Measurements from ENCODE around the gene GFER. TPM values are rescaled to one million over a fixed set of nuclear protein-coding genes. Genes with fewer than 3 reads are reported as not detected.
"Not testable (repeated sequence)": the region's sequence is repeated elsewhere in the genome, so short reads cannot be mapped to it uniquely, and the experiment has no call there.

GFER gene
- polyA plus RNA-seq, 3 donors: 8.1 to 22.7 (median 22.4) TPM

DNA sequence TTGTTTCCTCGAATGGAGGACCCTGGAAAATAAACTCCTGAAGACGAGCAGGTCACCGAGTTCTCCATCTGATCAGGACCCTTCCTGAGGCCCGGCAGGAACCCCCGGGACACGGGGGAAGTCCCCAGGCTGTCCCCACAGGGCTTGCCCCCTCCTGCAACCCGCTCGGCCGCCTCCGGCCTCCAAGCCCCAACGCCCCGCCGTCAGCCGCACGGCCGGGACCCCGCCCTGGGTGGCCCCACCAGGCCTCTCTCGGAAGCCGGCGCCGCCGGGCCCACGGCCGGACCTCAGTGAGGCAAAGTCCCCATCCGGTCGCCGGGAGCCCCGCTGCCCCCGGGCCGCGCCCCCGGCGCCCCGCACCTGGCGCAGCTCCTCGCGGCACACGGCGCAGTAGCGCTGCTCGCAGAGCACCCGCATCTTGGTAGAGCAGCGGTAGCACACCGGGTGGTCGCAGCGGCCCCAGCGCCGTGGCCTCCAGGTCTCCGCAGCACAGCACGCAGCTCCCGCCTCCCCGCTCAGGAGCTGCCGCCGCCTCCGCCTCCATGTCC is 25.2 kb downstream of the GFER start:
- Histone ChIP-seq H2AFZ (ENCODE audit: insufficient read depth, low read depth, low read length, poor library complexity, severe bottlenecking) (peak overlapping the region; percentile 61), H3K27me3 (ENCODE audit: control insufficient read depth in 2 of 2, insufficient read depth in 2 of 2, low read length in 2 of 2) (no peaks in the 10 kb centered on the region), H4K20me1 (ENCODE audit: insufficient read depth, low read length) (peaks cover 45% of the 10 kb centered on the region), H3K9me3 (replicated peaks in 1 of 2; ENCODE audit: control insufficient read depth in 1 of 2, insufficient read depth in 1 of 2, low read length in 2 of 2) (no peaks in the 10 kb centered on the region), H3K4me1 (ENCODE audit: control insufficient read depth in 1 of 2, insufficient read depth in 2 of 2, low read length in 2 of 2) (peaks cover 36 to 61% of the 10 kb centered on the region in 2 donors), H3K36me3 (replicated peaks in 1 of 2; ENCODE audit: control insufficient read depth in 1 of 2, insufficient read depth in 2 of 2, low read length in 2 of 2) (peaks cover 0 to 2% of the 10 kb centered on the region in 2 donors), H3K9ac (ENCODE audit: insufficient read depth, low read length, poor library complexity, severe bottlenecking) (peak overlapping the region; percentile 91), H3K4me3 (replicated peaks in 1 of 3; ENCODE audit: low read depth in 2 of 3, low read length in 3 of 3) (peak overlapping the region; percentile 59 to 85 (median 59)), H3K27ac (ENCODE audit: low read depth in 1 of 2, low read length in 2 of 2) (peak overlapping the region; percentile 14 to 85), H3K4me2 (replicated peaks; ENCODE audit: extremely low read depth, low read length, poor library complexity, severe bottlenecking) (peak overlapping the region; percentile 94), H3K79me2 (ENCODE audit: insufficient read depth, low read length) (peaks cover 51% of the 10 kb centered on the region)
- Mint-ChIP-seq H3K36me3 (peaks cover 4 to 8% of the 10 kb centered on the region in 2 donors), H3K27ac (peak overlapping the region; percentile 72 to 91 (median 85)), H3K9me3 (peaks cover 0 to 2% (median 0%) of the 10 kb centered on the region in 7 donors), H3K4me3 (peak overlapping the region; percentile 81 to 89), H3K4me1 (peaks cover 47% of the 10 kb centered on the region), H3K27me3 (ENCODE audit: low read depth in 3 of 3) (peaks cover 0 to 1% (median 0%) of the 10 kb centered on the region in 3 donors)
- DNase-seq: peak in 1 of 3 donors; percentile 38
- intact Hi-C loops (cut with micrococcal nuclease): loop anchor here (5.0 to 10.0 kb wide), 4 partner anchors 38 to 246 kb away; partner anchors contain the start of genes ECI1 (in 1 of the 2), NTHL1 (in 1 of the 2) and TSC2 (in 1 of the 2)
- TF ChIP-seq, protein P1, sequence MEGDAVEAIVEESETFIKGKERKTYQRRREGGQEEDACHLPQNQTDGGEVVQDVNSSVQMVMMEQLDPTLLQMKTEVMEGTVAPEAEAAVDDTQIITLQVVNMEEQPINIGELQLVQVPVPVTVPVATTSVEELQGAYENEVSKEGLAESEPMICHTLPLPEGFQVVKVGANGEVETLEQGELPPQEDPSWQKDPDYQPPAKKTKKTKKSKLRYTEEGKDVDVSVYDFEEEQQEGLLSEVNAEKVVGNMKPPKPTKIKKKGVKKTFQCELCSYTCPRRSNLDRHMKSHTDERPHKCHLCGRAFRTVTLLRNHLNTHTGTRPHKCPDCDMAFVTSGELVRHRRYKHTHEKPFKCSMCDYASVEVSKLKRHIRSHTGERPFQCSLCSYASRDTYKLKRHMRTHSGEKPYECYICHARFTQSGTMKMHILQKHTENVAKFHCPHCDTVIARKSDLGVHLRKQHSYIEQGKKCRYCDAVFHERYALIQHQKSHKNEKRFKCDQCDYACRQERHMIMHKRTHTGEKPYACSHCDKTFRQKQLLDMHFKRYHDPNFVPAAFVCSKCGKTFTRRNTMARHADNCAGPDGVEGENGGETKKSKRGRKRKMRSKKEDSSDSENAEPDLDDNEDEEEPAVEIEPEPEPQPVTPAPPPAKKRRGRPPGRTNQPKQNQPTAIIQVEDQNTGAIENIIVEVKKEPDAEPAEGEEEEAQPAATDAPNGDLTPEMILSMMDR (IDR thresholded peaks at IDR 0.05): no peak
- under 1% methylated on average over 55 of the region's 55 CpGs for WGBS (ENCODE audit: insufficient coverage)

DNA sequence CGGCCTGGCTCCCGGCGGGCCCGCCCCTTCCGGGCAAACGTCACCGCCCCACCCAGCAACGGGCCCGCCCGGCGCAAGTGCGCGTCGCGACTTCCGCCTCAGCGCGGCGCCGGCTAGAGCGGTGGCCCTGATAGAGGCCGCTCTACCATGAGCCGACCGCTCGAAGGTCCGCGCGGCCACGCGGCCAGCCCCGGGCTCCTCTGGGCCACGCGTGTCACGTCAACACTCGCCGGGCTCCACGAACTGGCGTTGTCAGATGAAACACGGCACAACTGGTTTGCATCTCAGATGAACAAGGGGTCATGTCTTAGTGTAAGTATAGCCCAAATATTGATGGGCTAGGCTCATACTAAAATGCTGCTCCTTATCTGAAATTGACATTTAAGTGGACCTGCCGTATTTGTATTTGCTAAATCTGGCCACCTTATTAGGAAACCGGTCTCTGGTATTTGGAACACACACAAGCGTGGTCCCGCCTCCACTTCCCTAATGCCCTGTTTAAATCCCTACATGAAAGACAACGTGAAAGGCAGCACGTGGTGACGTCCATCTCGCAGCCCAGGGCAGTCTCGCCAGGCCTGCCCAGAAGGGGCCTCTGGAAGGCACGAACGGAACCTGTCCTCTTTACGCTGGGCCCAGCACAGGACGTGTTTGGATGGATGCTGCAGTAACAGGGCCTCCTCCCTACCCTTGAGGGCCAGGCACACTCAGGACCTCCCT is 26.0 kb downstream of the GFER start, which contains the start of gene ZNF598:
TSS of gene ZNF598 (minus strand) at position 31 of the 720 bp plus-strand sequence.
- Mint-ChIP-seq H3K27me3 (ENCODE audit: low read depth in 3 of 3) (peaks cover 0 to 1% (median 0%) of the 10 kb centered on the region in 3 donors), H3K9me3 (peaks cover 0 to 2% (median 0%) of the 10 kb centered on the region in 7 donors), H3K4me1 (peaks cover 43% of the 10 kb centered on the region), H3K36me3 (peaks cover 4 to 7% of the 10 kb centered on the region in 2 donors), H3K27ac (peak within 1 kb of the TSS; percentile 95 to 98 (median 97)), H3K4me3 (peak within 1 kb of the TSS; percentile 84 to 92)
- peak within 1 kb of the TSS; percentile 59 to 85 (median 63) for H3K4me3 ChIP-seq (replicated peaks in 1 of 3; ENCODE audit: low read depth in 2 of 3, low read length in 3 of 3)
- H3K36me3 ChIP-seq (replicated peaks in 1 of 2; ENCODE audit: control insufficient read depth in 1 of 2, insufficient read depth in 2 of 2, low read length in 2 of 2): peaks cover 0 to 2% of the 10 kb centered on the region in 2 donors
- peak within 1 kb of the TSS; percentile 75 for H2AFZ ChIP-seq (ENCODE audit: insufficient read depth, low read depth, low read length, poor library complexity, severe bottlenecking)
- no peaks in the 10 kb centered on the region for H3K9me3 ChIP-seq (replicated peaks in 1 of 2; ENCODE audit: control insufficient read depth in 1 of 2, insufficient read depth in 1 of 2, low read length in 2 of 2)
- peaks cover 34 to 56% of the 10 kb centered on the region in 2 donors for H3K4me1 ChIP-seq (ENCODE audit: control insufficient read depth in 1 of 2, insufficient read depth in 2 of 2, low read length in 2 of 2)
- peak; percentile 81 to 86 (median 85) for DNase-seq
- WGBS (ENCODE audit: insufficient coverage): 1% methylated on average over 52 of the region's 52 CpGs
- peaks cover 38% of the 10 kb centered on the region for H4K20me1 ChIP-seq (ENCODE audit: insufficient read depth, low read length)
- peak within 1 kb of the TSS; percentile 91 for H3K9ac ChIP-seq (ENCODE audit: insufficient read depth, low read length, poor library complexity, severe bottlenecking)
- peak within 1 kb of the TSS; percentile 94 for H3K4me2 ChIP-seq (replicated peaks; ENCODE audit: extremely low read depth, low read length, poor library complexity, severe bottlenecking)
- peaks cover 44% of the 10 kb centered on the region for H3K79me2 ChIP-seq (ENCODE audit: insufficient read depth, low read length)
- TF ChIP-seq, protein P1 (IDR thresholded peaks at IDR 0.05): no peak
- H3K27me3 ChIP-seq (ENCODE audit: control insufficient read depth in 2 of 2, insufficient read depth in 2 of 2, low read length in 2 of 2): no peaks in the 10 kb centered on the region
- peak within 1 kb of the TSS; percentile 80 to 88 for H3K27ac ChIP-seq (ENCODE audit: low read depth in 1 of 2, low read length in 2 of 2)
- intact Hi-C loops (cut with micrococcal nuclease): loop anchor here (5.0 to 10.0 kb wide), 4 partner anchors 37 to 245 kb away; partner anchors contain the start of genes ECI1 (in 1 of the 2), NTHL1 (in 1 of the 2) and TSC2 (in 1 of the 2)

DNA sequence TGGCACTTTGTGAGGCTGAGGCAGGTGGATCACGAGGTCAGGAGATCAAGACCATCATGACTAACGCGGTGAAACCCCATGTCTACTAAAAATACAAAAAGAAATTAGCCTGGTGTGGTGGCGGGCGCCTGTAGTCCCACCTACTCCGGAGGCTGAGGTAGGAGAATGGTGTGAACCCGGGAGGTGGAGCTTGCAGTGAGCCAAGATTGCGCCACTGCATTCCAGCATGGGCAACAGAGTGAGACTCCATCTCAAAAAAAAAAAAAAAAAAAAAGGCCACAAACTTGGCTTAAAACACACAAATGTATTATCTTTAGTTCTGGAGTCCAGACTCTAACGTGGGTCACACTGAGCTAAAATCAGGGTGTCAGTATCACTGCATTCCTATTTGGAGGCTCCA is 27.7 kb downstream of the GFER start:
- intact Hi-C loops (cut with micrococcal nuclease); H3K4me3 ChIP-seq (replicated peaks in 1 of 3; ENCODE audit: low read depth in 2 of 3, low read length in 3 of 3); H3K36me3 Mint-ChIP-seq; H3K4me2 ChIP-seq (replicated peaks; ENCODE audit: extremely low read depth, low read length, poor library complexity, severe bottlenecking); H3K9ac ChIP-seq (ENCODE audit: insufficient read depth, low read length, poor library complexity, severe bottlenecking); H3K9me3 ChIP-seq (replicated peaks in 1 of 2; ENCODE audit: control insufficient read depth in 1 of 2, insufficient read depth in 1 of 2, low read length in 2 of 2); H3K27me3 Mint-ChIP-seq (ENCODE audit: low read depth in 3 of 3); H2AFZ ChIP-seq (ENCODE audit: insufficient read depth, low read depth, low read length, poor library complexity, severe bottlenecking); H3K9me3 Mint-ChIP-seq; H3K36me3 ChIP-seq (replicated peaks in 1 of 2; ENCODE audit: control insufficient read depth in 1 of 2, insufficient read depth in 2 of 2, low read length in 2 of 2); H3K27me3 ChIP-seq (ENCODE audit: control insufficient read depth in 2 of 2, insufficient read depth in 2 of 2, low read length in 2 of 2); DNase-seq; H3K27ac ChIP-seq (ENCODE audit: low read depth in 1 of 2, low read length in 2 of 2); H3K4me3 Mint-ChIP-seq: not testable (repeated sequence)
- Mint-ChIP-seq H3K27ac (peak overlapping the region in 3 of 7 donors; percentile 26 to 50 (median 50)), H3K4me1 (peaks cover 44% of the 10 kb centered on the region)
- Histone ChIP-seq H3K79me2 (ENCODE audit: insufficient read depth, low read length) (peaks cover 27% of the 10 kb centered on the region), H4K20me1 (ENCODE audit: insufficient read depth, low read length) (peaks cover 20% of the 10 kb centered on the region), H3K4me1 (ENCODE audit: control insufficient read depth in 1 of 2, insufficient read depth in 2 of 2, low read length in 2 of 2) (peaks cover 39 to 58% of the 10 kb centered on the region in 2 donors)
- 40% methylated on average over 2 of the region's 9 CpGs for WGBS (ENCODE audit: insufficient coverage)
